HG02973 (cell line): ENCODE data around the gene SLC25A14.
"Not testable (repeated sequence)": the region's sequence is repeated elsewhere in the genome, so short reads cannot be mapped to it uniquely, and the experiment has no call there.

Experiments
- ATAC-seq: cut with Tn5 transposase; IDR thresholded peaks from one replicate; pipeline ENCODE4 v1.9.1; 2021; ENCODE audit warnings: moderate library complexity; ENCODE audit not compliant: unreplicated experiment

SLC25A14 gene, protein sequence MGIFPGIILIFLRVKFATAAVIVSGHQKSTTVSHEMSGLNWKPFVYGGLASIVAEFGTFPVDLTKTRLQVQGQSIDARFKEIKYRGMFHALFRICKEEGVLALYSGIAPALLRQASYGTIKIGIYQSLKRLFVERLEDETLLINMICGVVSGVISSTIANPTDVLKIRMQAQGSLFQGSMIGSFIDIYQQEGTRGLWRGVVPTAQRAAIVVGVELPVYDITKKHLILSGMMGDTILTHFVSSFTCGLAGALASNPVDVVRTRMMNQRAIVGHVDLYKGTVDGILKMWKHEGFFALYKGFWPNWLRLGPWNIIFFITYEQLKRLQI

DNA sequence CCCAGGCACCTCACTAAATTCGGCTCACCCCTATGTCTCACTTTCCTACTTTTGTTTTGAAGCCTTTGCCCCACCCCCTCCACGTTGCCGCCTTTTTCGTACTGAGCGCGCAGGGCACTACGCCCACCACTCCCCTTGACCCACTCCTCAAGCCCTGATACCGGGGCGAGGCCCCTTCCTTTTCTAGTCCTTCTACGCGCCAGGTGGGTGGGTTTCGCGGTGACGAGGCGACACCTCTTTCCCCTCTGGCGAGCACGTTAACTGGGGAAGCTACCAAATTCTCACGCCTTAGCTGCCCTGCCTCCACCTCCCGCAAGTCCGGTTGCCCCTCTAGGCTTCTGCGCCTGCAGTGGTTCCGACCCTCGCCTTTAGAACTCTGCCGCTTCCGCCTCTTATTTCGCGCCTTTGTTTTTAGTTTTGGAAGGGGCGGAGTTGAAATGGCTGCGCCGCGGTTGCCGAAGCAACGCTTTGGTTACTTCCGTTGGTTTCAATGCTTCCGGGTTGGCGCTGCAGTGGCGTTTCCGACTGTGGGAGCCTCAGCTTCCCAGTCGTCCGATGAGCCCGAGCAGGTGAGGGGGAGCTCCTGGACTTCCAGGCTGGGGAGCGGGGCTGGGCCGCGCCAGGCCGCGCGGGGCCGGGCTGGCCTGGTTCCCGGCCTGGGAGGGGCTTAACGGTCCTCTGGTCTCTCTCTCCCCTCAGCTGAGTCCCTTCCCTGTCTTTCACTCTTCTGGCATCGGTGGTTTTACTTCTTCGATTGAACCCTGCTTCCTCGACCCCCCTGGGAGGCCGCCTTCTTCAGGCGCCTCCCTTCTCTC lies at the start of gene SLC25A14:
Gene SLC25A14, plus strand, starts transcription at position 512 of the 815 bp plus-strand sequence. CDS start 360 bp downstream, outside the sequence.
- peak; percentile 91 for ATAC-seq

DNA sequence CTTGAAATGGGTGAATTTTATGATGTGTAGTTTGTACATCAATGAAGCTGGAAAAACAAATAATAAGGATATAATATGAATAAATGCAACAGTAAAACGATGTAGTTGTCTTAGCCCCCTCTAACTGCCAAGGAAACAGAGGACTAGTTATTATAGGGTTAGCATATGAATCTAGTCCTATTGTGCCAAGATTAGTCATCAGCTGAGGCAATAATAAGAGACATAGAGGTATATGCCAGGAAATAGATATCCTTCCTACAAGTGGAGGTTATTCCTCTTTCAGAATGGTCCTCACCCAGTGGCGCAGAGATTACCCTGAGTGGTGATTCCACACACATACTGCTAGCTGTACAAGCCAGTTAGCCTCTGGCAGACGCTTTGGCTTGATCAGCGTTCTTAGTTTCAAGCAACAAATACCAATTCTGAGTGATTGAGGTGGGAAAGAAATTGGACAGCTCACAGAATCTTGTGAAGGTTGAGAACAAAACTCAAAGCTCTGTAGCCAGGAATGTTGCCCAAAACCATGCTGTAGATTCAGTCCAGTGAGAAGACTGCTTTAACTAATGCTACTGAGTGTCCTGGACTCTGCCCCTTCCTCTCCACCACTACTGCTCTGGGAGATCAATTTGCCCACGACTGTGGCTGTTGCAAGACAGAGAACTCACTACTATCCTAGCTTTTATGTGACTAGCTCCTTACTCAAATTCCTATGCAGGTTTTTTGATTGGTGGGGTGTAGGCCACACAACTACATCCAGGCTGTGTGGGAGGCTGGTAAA lies 44.0 kb upstream of the SLC25A14 start:
- ATAC-seq = no peak

- ATAC-seq = no peak
Measured at GRCh38 chrX:130296297-130296678, 43.4 kb upstream of the SLC25A14 start.

GRCh38 chrX:130296743-130297142 lies 43.0 kb upstream of the SLC25A14 start:
- no peak for ATAC-seq

DNA sequence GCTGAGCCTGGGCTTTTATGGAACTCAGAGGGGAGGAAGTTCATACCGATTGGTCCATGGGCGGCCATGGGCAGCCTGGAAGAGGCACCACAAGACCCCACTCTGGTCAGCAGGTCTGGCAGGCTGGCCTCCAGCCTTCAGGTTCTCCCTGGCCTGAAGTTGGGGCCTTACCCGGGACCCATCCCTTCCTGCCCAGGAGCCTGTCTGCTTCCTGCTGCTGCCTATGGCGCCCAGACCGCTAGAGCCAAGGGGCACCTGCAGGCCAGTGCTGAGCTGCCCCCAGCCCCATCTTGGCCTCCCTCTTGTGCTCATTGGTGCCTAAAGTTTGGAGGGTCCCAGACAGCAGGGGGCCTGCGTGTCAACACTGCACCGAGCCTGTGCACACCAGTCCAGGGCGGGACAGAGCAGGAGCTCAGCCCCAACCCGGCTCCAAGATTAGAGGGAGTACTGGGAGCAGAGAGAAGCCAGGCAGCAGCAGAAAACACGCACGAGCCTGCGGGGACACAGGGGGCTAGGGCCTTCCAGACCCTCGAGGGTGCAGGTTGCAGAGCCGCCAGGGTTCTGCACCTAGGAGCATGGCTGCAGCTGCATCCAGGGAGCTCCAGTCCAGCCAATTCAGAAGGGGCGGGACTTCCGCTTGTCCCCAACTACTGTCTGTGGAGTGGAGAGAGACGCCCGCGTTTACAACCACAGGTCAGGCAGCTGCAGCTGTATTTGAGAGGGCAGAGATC lies 40.3 kb upstream of the SLC25A14 start:
- ATAC-seq = no peak

- ATAC-seq = no peak
Measured at GRCh38 chrX:130300010-130300282, 39.8 kb upstream of the SLC25A14 start.

DNA sequence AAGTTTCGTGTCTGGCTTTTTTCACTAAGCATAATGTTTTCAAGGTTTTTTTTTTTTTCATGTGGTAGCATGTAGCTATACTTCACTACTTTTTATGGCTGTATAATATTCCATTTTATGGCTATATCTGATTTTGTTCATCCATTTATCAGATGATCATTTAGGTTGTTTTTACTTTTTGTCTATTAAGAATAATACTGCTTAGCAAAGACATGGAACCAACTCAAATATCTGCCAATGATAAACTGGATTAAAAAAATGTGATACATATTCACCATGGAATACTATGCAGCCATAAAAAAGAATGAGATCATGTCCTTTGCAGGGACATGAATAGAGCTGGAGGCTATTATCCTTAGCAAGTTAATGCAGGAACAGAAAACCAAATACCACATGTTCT lies 38.3 kb upstream of the SLC25A14 start:
- no peak for ATAC-seq

DNA sequence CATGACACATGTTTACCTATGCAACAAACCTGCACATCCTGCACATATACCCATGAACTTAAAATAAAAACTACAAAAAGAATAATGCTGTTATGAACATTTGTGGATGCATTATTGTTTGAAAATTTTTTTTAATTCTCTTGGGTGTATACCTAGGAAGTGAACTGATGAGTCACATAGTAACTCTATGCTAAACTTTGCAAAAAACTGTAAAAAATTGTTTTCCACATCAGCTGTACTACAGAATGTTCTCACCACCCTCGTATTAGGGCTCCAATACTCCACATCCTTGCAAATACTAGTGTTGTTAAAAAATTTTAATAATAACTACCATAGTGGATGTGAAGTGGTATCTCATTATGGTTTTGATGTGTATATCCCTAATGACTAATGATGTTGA lies 37.7 kb upstream of the SLC25A14 start:
- ATAC-seq = no peak

DNA sequence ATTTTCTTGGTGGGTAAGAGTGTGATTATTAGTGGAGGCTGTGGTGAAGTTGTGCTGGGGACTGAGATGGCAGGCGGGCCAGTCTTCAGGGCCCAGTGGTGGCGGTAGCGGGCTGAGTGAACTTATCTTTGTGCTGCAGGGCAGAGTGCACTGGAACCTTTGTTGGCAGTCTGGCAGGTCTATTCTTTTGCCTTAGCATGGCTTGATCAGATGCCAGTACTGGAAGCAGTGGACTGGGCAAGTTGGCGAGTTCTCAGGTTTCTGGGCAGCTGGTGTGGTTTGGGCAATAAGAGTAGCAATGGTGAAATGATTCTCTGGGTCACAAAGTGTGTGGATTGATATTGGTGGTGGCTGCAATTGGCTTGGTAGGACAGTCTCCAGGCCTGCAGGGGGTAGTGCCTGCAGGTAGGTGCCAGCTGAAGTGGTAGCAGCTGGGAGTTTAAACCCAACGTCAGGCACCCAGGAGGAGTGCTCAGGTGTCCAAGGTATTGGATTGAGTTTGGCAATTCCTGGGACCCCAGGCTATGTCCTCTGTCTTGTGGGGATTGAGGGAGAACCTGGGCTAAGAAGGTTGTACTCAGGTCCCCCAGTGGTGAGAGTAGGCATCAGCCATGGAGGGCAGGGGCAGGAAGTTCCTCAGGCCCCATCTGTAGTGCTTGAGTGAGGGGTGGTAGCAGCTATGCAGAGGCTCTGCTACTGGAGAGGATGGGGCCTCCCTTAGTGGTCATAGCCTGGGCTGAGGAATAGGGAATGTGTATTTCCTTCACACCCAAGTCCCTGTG lies 34.9 kb upstream of the SLC25A14 start:
- ATAC-seq = no peak

- ATAC-seq = not testable (repeated sequence)
Measured at GRCh38 chrX:130319886-130320285, 19.8 kb upstream of the SLC25A14 start.

GRCh38 chrX:130321550-130321949 lies 18.2 kb upstream of the SLC25A14 start:
- ATAC-seq = no peak

GRCh38 chrX:130330146-130330545 lies 9.6 kb upstream of the SLC25A14 start:
- ATAC-seq = no peak

GRCh38 chrX:130330706-130331105 lies 9.0 kb upstream of the SLC25A14 start:
- peak; percentile 65 for ATAC-seq

DNA sequence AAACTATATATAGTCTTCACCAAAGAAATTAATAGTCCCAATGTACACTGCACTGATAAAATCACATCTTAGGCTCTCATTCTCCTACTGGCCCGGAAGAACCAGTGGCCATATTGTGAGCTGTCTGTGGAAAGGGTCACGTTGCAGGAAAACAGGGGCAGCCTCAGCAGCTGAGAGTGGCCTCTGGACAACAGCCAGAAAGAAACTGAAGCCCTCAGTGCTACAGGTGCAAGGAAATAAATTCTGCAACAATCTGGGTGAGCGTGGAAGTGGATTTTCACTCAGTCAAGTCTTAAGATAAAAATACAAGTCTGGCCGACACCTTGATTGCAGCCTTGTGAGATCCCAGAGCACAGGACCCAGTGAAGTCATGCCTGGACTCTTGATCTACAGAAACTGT lies 3.2 kb upstream of the SLC25A14 start:
- ATAC-seq = no peak

GRCh38 chrX:130338869-130339268 lies 850 bp upstream of the SLC25A14 start:
- not testable (repeated sequence) for ATAC-seq

GRCh38 chrX:130340271-130340670 lies 552 bp downstream of the SLC25A14 start:
- peak; percentile 10 for ATAC-seq

- ATAC-seq = no peak
Measured at GRCh38 chrX:130343411-130343810, 3.7 kb downstream of the SLC25A14 start.

DNA sequence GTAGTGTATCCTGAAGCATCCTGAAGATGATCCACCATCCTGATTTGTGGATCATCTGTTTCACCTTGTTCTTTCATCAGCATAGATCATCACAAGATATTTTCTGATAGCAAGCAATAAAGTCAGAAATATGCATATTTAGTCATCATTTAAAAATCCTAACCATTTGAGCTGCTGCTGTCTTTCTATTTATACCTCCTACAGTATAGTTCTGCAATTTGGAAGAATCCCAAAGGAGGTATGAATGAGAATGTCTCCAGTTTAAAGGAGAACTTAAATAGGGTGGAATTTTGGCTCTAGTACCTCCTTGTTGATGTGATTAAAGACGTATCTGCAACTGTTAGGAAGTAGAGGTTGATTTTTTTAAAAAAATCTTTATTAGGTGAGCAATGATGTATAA lies 7.6 kb downstream of the SLC25A14 start:
- ATAC-seq = no peak

DNA sequence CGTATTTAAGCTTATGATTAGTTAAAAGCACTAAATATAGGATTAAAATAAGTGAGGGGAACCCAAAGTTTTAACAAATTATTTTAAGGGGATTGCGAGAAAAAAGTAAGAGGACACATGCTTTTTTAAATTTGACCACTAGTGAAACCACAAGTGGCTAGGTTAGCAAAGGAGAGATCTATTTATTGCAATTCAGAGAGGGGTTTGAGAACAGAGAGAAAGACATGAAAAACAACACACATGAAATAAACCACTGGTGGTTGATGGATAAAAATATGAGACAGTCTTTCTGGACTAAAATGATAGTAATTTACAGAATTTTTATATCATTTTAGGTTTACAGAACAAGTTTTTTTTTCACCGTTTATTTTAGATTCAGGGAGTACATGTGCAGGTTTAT lies 11.8 kb downstream of the SLC25A14 start:
- no peak for ATAC-seq

- ATAC-seq = not testable (repeated sequence)
Measured at GRCh38 chrX:130352050-130352449, 12.3 kb downstream of the SLC25A14 start.
